Stimulated activated CD8-positive, alpha-beta memory T cell treated with anti-CD3 and anti-CD28 coated beads, Interleukin-4, amount 100 ng/mL, for 4 hours (primary cell): Measurements from ENCODE around the gene INPP4B.

Experiments
- DNase-seq, 2 donors: peaks; one replicate each; pipeline ENCODE4 v3.0.0-alpha.2; 2020; ENCODE audit warnings: low read depth in 2 of 2, low spot score in 1 of 2

The INPP4B gene

GRCh38 chr4:142741995-142742394 is 104.1 kb downstream of the INPP4B start:
- DNase-seq = no peak

GRCh38 chr4:142728233-142728632 is 117.9 kb downstream of the INPP4B start:
- DNase-seq = no peak

DNA sequence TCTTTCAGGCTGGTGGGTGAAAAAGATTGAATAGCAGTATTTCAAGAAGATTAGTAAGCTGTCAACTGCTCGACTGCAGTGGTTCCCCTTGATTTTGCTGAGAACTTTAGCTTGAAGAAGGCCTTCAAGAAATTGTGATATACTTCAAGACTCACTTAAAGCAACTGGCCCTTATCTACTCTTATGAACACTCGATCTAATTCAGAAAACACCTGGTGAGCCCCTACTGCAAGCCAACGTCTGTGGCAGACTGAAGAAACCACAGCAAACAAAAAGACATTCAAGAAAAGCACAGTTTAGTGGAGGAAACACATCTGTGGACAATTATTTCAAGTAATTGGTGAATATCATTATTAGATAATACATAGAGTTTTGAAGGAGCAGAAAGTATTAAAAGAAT is 119.0 kb downstream of the INPP4B start:
- no peak for DNase-seq

DNA sequence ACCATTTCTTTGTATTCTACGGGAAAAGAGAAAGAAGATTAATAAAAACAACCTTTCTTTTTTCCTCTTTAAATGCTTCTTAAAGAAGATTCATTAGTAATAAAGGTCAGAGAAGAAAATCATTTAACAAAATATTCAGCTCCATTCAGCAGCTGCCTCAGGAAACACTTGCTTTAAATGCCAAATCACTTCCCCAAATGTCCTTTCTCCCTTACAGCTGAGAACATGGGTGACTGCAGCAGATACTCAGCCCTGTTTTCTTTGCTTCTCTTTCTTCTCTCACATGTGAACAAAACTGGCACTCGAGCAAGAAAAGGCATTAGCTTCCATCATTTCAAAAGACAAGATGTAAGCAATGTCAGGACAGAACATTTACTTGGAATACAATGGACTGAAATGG is 120.2 kb downstream of the INPP4B start:
- DNase-seq = no peak

DNA sequence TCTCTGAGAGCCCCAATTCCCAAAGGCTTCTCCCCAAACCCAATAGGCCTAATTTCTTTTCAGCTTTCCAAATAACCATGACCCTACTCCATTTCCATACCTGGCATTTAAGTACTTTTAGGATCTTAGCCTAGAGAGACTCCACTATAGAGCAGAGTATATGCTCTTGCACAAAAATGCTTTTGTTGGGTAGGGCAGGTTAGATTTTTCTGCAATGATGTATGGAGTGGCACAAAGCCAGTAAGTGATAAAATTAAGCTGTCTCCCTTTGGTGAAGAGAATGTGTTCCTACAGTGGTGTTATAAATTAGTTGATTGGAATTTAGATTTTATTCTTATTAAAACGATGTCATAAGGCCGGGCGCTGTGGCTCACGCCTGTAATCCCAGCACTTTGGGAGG is 124.9 kb downstream of the INPP4B start:
- no peak for DNase-seq

GRCh38 chr4:142719854-142720541 is 126.1 kb downstream of the INPP4B start:
- DNase-seq = no peak

DNA sequence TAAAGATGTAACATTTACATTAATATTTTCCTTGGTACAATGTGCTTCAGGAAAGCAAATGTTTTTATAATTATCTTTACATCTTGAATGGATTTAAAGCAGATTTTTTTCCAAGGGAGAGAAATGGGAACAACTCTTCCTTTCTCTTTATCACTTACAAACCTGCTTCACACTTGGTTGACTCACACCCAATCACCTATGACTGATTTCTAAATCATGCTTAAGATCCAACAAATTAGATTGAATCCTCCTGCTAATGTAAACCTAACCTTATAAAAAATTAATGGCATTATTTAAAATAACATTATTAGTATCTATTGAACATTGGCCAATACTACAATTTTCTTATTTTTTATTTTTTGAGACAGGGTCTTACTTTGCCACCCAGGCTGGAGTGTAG is 127.1 kb downstream of the INPP4B start:
- no peak for DNase-seq

- DNase-seq = no peak
Measured at GRCh38 chr4:142715727-142716126, 130.4 kb downstream of the INPP4B start.

GRCh38 chr4:142713282-142714030 is 132.6 kb downstream of the INPP4B start:
- no peak for DNase-seq

- no peak for DNase-seq
Measured at GRCh38 chr4:142708231-142708630, 137.9 kb downstream of the INPP4B start.

- no peak for DNase-seq
Measured at GRCh38 chr4:142707401-142707800, 138.7 kb downstream of the INPP4B start.

DNA sequence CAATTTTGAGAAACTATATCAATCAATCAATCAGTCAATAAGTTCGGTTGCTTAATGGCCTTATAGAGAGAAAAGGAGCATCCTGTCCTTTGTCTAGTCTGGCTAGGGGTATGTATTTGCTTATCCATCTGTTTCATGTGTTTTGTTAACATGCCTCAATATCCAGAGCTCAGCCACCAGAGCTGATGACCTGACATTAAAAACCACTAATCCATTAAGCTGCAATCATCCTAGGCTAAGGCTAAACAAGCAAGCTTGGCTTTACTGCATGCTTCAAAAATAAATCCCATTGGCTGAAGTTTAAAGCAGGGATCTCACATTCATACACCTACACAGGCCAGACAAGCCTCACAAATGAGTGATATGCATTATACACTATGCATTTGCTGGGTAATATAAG is 139.7 kb downstream of the INPP4B start:
- DNase-seq = no peak

- no peak for DNase-seq
Measured at GRCh38 chr4:142705820-142706219, 140.3 kb downstream of the INPP4B start.

GRCh38 chr4:142703694-142704309 is 142.3 kb downstream of the INPP4B start:
- no peak for DNase-seq

- no peak for DNase-seq
Measured at GRCh38 chr4:142701017-142701416, 145.1 kb downstream of the INPP4B start.

- DNase-seq = no peak
Measured at GRCh38 chr4:142700531-142700930, 145.6 kb downstream of the INPP4B start.

- no peak for DNase-seq
Measured at GRCh38 chr4:142698552-142698951, 147.5 kb downstream of the INPP4B start.

DNA sequence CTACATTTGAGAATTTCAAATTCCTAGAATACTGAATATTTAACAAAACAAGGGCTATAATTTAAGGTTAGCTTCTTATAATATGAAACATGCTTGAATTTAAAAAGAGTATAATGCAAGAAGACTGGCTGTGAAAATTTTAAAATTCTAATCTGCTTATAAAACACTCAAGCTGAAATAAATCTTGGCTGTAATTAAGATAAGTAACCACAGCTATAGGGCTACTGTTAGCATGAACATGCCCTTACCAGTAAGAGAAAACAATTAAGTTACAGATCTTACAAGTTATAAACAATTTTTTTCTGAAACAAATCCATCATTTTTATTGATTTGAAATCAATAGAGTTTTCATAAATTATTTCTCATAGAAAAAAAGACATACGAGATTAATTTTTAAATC is 148.2 kb downstream of the INPP4B start:
- DNase-seq = no peak

DNA sequence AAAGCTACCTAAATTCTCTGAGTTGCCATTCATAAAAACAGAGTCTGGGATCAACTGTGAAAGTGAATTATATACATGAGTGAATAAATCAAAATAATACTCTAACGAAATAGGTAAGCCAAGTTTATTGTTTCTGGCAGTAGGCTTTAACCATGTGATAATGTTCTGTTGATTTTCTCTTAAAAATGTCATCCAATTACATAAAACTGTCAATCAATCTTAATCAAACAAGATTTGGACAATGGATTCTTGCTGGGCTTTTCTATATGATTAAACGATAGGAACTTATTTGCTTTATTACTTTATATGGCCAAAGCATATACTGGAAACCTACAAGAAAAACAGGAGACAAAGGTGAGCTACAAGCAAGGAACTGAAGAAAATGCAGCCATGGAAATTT is 148.8 kb downstream of the INPP4B start:
- no peak for DNase-seq

GRCh38 chr4:142696334-142697122 is 149.6 kb downstream of the INPP4B start:
- no peak for DNase-seq

DNA sequence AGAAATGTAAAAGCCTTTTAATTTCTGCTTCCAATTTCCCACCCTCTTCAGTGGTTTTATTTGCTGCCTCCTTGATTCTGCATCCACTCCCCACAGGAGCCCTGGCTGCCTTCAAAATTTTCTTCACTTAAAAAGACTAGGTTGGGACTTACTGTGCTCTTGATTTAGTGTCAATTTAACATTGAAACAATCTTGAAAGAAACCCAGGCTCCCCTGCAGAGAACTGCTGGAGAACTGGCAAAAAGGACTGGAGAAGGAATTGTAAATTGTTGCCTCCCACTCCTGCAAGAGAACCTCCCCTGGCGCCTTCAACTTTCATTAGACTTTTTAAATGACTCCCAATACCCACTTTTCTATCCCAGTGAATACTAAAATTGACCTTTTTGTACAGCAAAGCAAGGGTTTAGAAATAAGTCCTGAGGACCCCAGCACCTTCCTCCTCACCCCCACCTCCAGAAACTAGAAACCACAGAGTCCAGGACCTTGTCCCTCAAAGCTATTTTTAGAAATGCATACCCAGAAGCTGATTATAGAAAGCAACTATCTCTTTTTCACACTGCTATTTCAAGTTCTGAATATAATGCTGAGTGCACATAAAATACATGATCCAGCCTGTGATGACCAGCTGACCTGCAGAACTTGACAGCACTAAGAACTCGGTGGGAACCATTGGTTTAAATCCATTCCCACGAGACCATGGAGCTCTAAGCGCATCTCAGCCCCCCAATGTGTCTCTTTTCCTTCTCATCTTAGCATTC is 155.5 kb downstream of the INPP4B start:
- DNase-seq = no peak
